H7 (cell line): ENCODE results near the gene GSG1L. TPM values are rescaled to one million over a fixed set of nuclear protein-coding genes. Genes with fewer than 3 reads are reported as not detected.

ENCODE experiments used
- DNase-seq: peaks from one replicate; pipeline ENCODE4 v3.0.0; 2012
- H3K27me3 ChIP-seq: 2 replicates; pipeline ENCODE4 v1.6.0; 2011; ENCODE audit warnings: mild to moderate bottlenecking, low read length; ENCODE audit not compliant: control insufficient read depth, insufficient read depth
- H3K36me3 ChIP-seq: replicated peaks from 2 replicates; pipeline ENCODE4 v1.5.1; 2011; ENCODE audit warnings: low read length; ENCODE audit not compliant: control insufficient read depth, insufficient read depth
- H3K4me3 ChIP-seq: 2 replicates; pipeline ENCODE4 v1.5.1; 2011; ENCODE audit warnings: low read depth, mild to moderate bottlenecking, control low read depth, low read length, moderate library complexity; ENCODE audit not compliant: insufficient read depth
- total RNA-seq: library from RNA; depleted of rRNA; stranded (reverse); fragments of >200 nt; shearing (Covaris generic); gene quantifications from 2 replicates; pipeline ENCODE4 v1.2.3, GENCODE V29; 2014

Gene GSG1L
- total RNA-seq, 1 experiment from 2014 or later = not detected

- Histone ChIP-seq H3K4me3 (peak overlapping the region; percentile 52), H3K36me3 (no peaks in the 10 kb centered on the region), H3K27me3 (peaks cover 47% of the 10 kb centered on the region)
- peak; percentile 84 for DNase-seq
Measured at GRCh38 chr16:28062847-28063521, 530 bp downstream of the GSG1L start.

- Histone ChIP-seq H3K27me3 (peaks cover 47% of the 10 kb centered on the region), H3K4me3 (peak overlapping the region; percentile 52), H3K36me3 (no peaks in the 10 kb centered on the region)
- DNase-seq = peak; percentile 76
Measured at GRCh38 chr16:28062261-28062846, 1.2 kb downstream of the GSG1L start.

GRCh38 chr16:28061352-28062101 is 2.0 kb downstream of the GSG1L start:
- peaks cover 47% of the 10 kb centered on the region for H3K27me3 ChIP-seq

GRCh38 chr16:28059841-28060575 is 3.5 kb downstream of the GSG1L start:
- DNase-seq = no peak
- Histone ChIP-seq H3K36me3 (no peaks in the 10 kb centered on the region), H3K27me3 (peaks cover 46% of the 10 kb centered on the region), H3K4me3 (no peak overlapping the region)

More at GRCh38 chr16:28061352-28062101, 2.0 kb downstream of the GSG1L start:
- DNase-seq = no peak
- Histone ChIP-seq H3K4me3 (no peak overlapping the region), H3K36me3 (no peaks in the 10 kb centered on the region)

GRCh38 chr16:28058839-28059589 is 4.5 kb downstream of the GSG1L start:
- DNase-seq = no peak
- peaks cover 36% of the 10 kb centered on the region for H3K27me3 ChIP-seq
- H3K36me3 ChIP-seq = no peaks in the 10 kb centered on the region
- H3K4me3 ChIP-seq = no peak overlapping the region

GRCh38 chr16:28057949-28058348 is 5.6 kb downstream of the GSG1L start:
- H3K27me3 ChIP-seq = peaks cover 28% of the 10 kb centered on the region
- no peak for DNase-seq
- H3K36me3 ChIP-seq = no peaks in the 10 kb centered on the region
- no peak overlapping the region for H3K4me3 ChIP-seq

GRCh38 chr16:28053461-28053860 is 10.1 kb downstream of the GSG1L start:
- Histone ChIP-seq H3K27me3 (no peaks in the 10 kb centered on the region; the same call in 1 of the 2 replicates), H3K4me3 (no peak overlapping the region), H3K36me3 (no peaks in the 10 kb centered on the region)
- DNase-seq = no peak

GRCh38 chr16:28052274-28053128 is 11.0 kb downstream of the GSG1L start:
- H3K36me3 ChIP-seq = no peaks in the 10 kb centered on the region
- no peaks in the 10 kb centered on the region; the same call in 1 of the 2 replicates for H3K27me3 ChIP-seq
- no peak overlapping the region for H3K4me3 ChIP-seq
- DNase-seq = no peak

GRCh38 chr16:28051486-28051885 is 12.0 kb downstream of the GSG1L start:
- no peaks in the 10 kb centered on the region; the same call in 1 of the 2 replicates for H3K27me3 ChIP-seq
- DNase-seq = no peak
- H3K4me3 ChIP-seq = no peak overlapping the region
- no peaks in the 10 kb centered on the region for H3K36me3 ChIP-seq

- no peaks in the 10 kb centered on the region for H3K27me3 ChIP-seq
- H3K4me3 ChIP-seq = no peak overlapping the region
- no peak for DNase-seq
- H3K36me3 ChIP-seq = no peaks in the 10 kb centered on the region
Measured at GRCh38 chr16:28042811-28043210, 20.7 kb downstream of the GSG1L start.

- no peak overlapping the region for H3K4me3 ChIP-seq
- H3K36me3 ChIP-seq = no peaks in the 10 kb centered on the region
- DNase-seq = no peak
- H3K27me3 ChIP-seq = no peaks in the 10 kb centered on the region
Measured at GRCh38 chr16:28041615-28042014, 21.9 kb downstream of the GSG1L start.

GRCh38 chr16:28040039-28040438 is 23.5 kb downstream of the GSG1L start:
- peak; percentile 68 for DNase-seq
- Histone ChIP-seq H3K4me3 (no peak overlapping the region), H3K27me3 (no peaks in the 10 kb centered on the region)

GRCh38 chr16:28039493-28039892 is 24.0 kb downstream of the GSG1L start:
- Histone ChIP-seq H3K36me3 (no peaks in the 10 kb centered on the region), H3K27me3 (no peaks in the 10 kb centered on the region)
- DNase-seq = no peak

More at GRCh38 chr16:28040039-28040438, 23.5 kb downstream of the GSG1L start:
- H3K36me3 ChIP-seq = no peaks in the 10 kb centered on the region

More at GRCh38 chr16:28039493-28039892, 24.0 kb downstream of the GSG1L start:
- no peak overlapping the region for H3K4me3 ChIP-seq
